Measurements from ENCODE around the gene SIGLEC1. TPM values are rescaled to one million over a fixed set of nuclear protein-coding genes. Genes with fewer than 3 reads are reported as not detected.

Gene SIGLEC1
- total RNA-seq, 1 experiment from 2014 or later: not detected

DNA sequence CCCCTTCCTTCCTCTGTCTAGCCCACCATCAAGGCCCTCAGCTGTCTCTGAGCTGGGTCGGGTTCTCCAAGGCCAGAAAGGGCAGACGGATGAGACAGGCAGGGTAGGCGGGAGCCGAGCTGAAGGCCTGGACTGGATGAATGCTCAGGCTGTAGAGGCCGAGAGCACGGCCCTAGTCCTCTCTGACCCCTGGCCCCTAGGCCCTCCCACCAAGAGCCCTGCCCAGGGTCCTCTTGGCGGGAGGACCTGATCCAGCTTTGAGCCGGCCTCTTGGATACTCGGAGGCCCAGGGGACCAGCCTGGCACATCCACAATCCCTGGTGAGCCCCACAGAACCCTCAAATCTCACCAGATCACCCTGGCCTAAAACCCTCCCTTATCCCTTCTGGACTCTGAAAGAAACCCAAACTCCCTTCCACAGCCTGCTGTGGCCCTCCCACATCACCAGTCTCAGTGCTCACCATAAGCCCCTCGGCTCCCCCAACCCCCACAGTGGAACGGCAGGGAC lies 47.0 kb upstream of the SIGLEC1 start:
- Mint-ChIP-seq H3K9me3 (ENCODE audit: unreplicated experiment) (no peaks in the 10 kb centered on the region), H3K36me3 (ENCODE audit: insufficient read depth, unreplicated experiment) (peaks cover 15% of the 10 kb centered on the region), H3K27ac (ENCODE audit: unreplicated experiment) (no peak overlapping the region)

DNA sequence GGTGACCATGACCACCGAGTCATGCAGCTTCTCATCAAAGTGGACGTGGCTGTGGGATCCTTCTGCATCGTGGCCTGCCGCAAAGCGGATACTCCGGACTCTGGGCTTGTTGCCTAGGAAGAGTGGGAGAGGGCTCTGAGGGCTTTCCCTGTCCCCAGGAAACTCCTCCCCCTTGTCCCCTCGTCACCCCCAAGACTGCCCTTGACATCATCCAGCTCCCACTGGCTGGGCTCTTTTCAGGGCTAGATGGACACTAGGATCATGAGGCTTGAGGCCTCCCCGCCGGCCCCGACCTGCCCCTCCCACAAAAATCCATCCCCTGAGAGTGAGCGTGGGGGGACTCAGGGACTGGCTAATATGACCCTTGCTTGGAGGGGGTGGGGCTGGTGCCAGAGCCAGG lies 46.2 kb upstream of the SIGLEC1 start:
- TF ChIP-seq, protein P1, sequence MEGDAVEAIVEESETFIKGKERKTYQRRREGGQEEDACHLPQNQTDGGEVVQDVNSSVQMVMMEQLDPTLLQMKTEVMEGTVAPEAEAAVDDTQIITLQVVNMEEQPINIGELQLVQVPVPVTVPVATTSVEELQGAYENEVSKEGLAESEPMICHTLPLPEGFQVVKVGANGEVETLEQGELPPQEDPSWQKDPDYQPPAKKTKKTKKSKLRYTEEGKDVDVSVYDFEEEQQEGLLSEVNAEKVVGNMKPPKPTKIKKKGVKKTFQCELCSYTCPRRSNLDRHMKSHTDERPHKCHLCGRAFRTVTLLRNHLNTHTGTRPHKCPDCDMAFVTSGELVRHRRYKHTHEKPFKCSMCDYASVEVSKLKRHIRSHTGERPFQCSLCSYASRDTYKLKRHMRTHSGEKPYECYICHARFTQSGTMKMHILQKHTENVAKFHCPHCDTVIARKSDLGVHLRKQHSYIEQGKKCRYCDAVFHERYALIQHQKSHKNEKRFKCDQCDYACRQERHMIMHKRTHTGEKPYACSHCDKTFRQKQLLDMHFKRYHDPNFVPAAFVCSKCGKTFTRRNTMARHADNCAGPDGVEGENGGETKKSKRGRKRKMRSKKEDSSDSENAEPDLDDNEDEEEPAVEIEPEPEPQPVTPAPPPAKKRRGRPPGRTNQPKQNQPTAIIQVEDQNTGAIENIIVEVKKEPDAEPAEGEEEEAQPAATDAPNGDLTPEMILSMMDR (IDR thresholded peaks at IDR 0.05; ENCODE audit: insufficient read depth in 1 of 2, low read depth in 1 of 2, low read length in 1 of 2, severe bottlenecking in 1 of 2, unreplicated experiment in 1 of 2): no peak
- CTCF ChIA-PET: no interaction called here
- no peak overlapping the region for H3K4me3 ChIP-seq (ENCODE audit: low read depth, low read length)
- no peaks in the 10 kb centered on the region for H3K9me3 Mint-ChIP-seq (ENCODE audit: unreplicated experiment)
- H3K4me1 ChIP-seq: no peaks in the 10 kb centered on the region
- POLR2A ChIA-PET: no interaction called here
- H3K27me3 ChIP-seq (replicated peaks; ENCODE audit: control insufficient read depth, insufficient read depth, low read length): no peaks in the 10 kb centered on the region
- H3K4me3 Mint-ChIP-seq (ENCODE audit: unreplicated experiment): no peak overlapping the region
- no peaks in the 10 kb centered on the region for H3K27me3 Mint-ChIP-seq (ENCODE audit: insufficient read depth, unreplicated experiment)
- no peak for DNase-seq
- intact Hi-C loops (cut with micrococcal nuclease; ENCODE audit: unreplicated experiment): no loop called here
- no peak overlapping the region for H3K27ac Mint-ChIP-seq (ENCODE audit: unreplicated experiment)
- no peaks in the 10 kb centered on the region for H3K9me3 ChIP-seq
- peaks cover 15% of the 10 kb centered on the region for H3K36me3 Mint-ChIP-seq (ENCODE audit: insufficient read depth, unreplicated experiment)
- no peaks in the 10 kb centered on the region for H3K4me1 Mint-ChIP-seq (ENCODE audit: low read depth, unreplicated experiment)
- H3K36me3 ChIP-seq (ENCODE audit: control insufficient read depth, insufficient read depth, low read length): 0 out of 2 replicates have a peak, but pooled peaks cover 1% of the 10 kb centered on the region
- BruUV-seq (replicated peaks): no TSS peak

More for the DNA sequence above, 47.0 kb upstream of the SIGLEC1 start:
- no peak overlapping the region for H3K4me3 ChIP-seq (ENCODE audit: low read depth, low read length)
- H3K27me3 Mint-ChIP-seq (ENCODE audit: insufficient read depth, unreplicated experiment): no peaks in the 10 kb centered on the region
- intact Hi-C loops (cut with micrococcal nuclease; ENCODE audit: unreplicated experiment): no loop called here
- 0 out of 2 replicates have a peak, but pooled peaks cover 1% of the 10 kb centered on the region for H3K36me3 ChIP-seq (ENCODE audit: control insufficient read depth, insufficient read depth, low read length)
- no peaks in the 10 kb centered on the region for H3K4me1 ChIP-seq
- H3K4me1 Mint-ChIP-seq (ENCODE audit: low read depth, unreplicated experiment): no peaks in the 10 kb centered on the region
- CTCF ChIA-PET: interaction anchor here (1.5 kb wide), 1 partner anchor 9 kb away, joined by 6 read pairs; no protein-coding TSS in a partner anchor
- no peaks in the 10 kb centered on the region for H3K27me3 ChIP-seq (replicated peaks; ENCODE audit: control insufficient read depth, insufficient read depth, low read length)
- TF ChIP-seq, protein P1 (IDR thresholded peaks at IDR 0.05; ENCODE audit: insufficient read depth in 1 of 2, low read depth in 1 of 2, low read length in 1 of 2, severe bottlenecking in 1 of 2, unreplicated experiment in 1 of 2): no peak
- no TSS peak for BruUV-seq (replicated peaks)
- POLR2A ChIA-PET: no interaction called here
- H3K9me3 ChIP-seq: no peaks in the 10 kb centered on the region
- no peak overlapping the region for H3K4me3 Mint-ChIP-seq (ENCODE audit: unreplicated experiment)
- no peak for DNase-seq

DNA sequence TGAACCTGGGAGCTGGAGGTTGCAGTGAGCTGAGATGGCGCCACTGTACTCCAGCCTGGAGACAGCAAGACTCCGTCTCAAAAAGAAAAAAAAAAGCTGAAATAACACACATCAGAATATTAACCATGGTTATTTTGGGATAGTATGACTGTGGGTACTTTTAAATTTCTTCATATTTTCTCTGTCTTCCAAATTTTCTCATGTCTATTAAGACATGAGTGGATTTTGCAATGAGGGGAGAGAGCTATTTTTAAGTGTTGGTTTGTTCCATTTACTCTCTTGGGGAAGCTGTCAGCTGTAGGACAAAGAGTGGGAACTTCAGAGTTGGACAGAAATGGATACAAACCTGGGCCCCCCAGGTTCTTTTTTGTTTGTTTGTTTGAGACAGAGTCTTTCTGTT lies 44.9 kb upstream of the SIGLEC1 start:
- DNase-seq: no peak
- H3K36me3 Mint-ChIP-seq (ENCODE audit: insufficient read depth, unreplicated experiment): peaks cover 20% of the 10 kb centered on the region
- Histone ChIP-seq H3K4me1 (no peaks in the 10 kb centered on the region), H3K4me3 (ENCODE audit: low read depth, low read length) (no peak overlapping the region), H3K36me3 (ENCODE audit: control insufficient read depth, insufficient read depth, low read length) (0 out of 2 replicates have a peak, but pooled peaks cover 1% of the 10 kb centered on the region), H3K9me3 (no peaks in the 10 kb centered on the region), H3K27me3 (replicated peaks; ENCODE audit: control insufficient read depth, insufficient read depth, low read length) (no peaks in the 10 kb centered on the region)
- TF ChIP-seq, protein P1 (IDR thresholded peaks at IDR 0.05; ENCODE audit: insufficient read depth in 1 of 2, low read depth in 1 of 2, low read length in 1 of 2, severe bottlenecking in 1 of 2, unreplicated experiment in 1 of 2): no peak
- ChIA-PET POLR2A (no interaction called here), CTCF (interaction anchor here (0.8 to 1.5 kb wide), 4 partner anchors 8 to 63 kb away, joined by 3 to 9 read pairs (median 4); partner anchors contain the start of genes ADISSP and AP5S1)
- no TSS peak for BruUV-seq (replicated peaks)
- H3K27ac Mint-ChIP-seq (ENCODE audit: unreplicated experiment): no peak overlapping the region
- intact Hi-C loops (cut with micrococcal nuclease; ENCODE audit: unreplicated experiment): no loop called here
- no peaks in the 10 kb centered on the region for H3K9me3 Mint-ChIP-seq (ENCODE audit: unreplicated experiment)
- H3K4me1 Mint-ChIP-seq (ENCODE audit: low read depth, unreplicated experiment): no peaks in the 10 kb centered on the region
- H3K27me3 Mint-ChIP-seq (ENCODE audit: insufficient read depth, unreplicated experiment): no peaks in the 10 kb centered on the region
- no peak overlapping the region for H3K4me3 Mint-ChIP-seq (ENCODE audit: unreplicated experiment)

All from Caco-2 (cell line).